Measurements from ENCODE around the gene BIK.
"Not testable (repeated sequence)": the region's sequence is repeated elsewhere in the genome, so short reads cannot be mapped to it uniquely, and the experiment has no call there.

Gene BIK

DNA sequence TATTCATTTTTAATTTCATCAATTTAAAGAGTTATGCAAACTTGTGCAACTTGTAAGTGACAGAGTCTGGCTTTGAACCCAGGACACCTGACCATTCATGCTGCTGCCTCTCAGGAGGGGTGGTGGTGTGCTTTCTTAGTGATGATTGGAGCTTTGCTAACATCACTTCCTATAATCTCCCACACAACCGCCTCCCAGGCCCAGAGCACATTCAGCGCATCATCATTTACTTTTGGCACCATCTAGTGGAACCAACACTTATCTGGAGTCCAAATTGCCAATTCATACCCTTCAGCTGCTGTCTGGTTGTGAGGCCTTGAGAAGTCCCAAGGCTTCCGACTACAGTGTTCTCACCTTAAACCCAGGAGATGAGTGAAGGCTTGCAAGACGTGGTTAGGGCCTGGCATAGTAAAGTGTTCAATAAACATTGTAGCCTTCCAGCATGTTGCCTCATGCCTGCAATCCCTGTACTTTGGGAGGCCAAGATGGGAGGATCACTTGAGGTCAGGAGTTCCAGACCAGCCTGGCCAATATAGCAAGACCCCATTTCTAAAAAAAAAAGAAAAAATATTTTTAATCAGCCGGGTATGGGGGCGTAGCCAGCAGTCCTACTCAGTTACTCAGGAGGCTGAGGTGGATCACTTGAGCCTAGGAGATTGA is 20.3 kb upstream of the BIK start:
- DNase-seq (ENCODE audit: insufficient read length) (peak; percentile 51), FAIRE-seq (peak; percentile 91)
- TF ChIP-seq TAF1 (IDR thresholded peaks at IDR 0.05; ENCODE audit: borderline replicate concordance, low read depth, low read length) (no peak), POLR2A (IDR thresholded peaks at IDR 0.05; ENCODE audit: low read depth, low read length) (no peak), POLR2AphosphoS5 (IDR thresholded peaks at IDR 0.05; ENCODE audit: low read depth, low read length) (no peak)

DNA sequence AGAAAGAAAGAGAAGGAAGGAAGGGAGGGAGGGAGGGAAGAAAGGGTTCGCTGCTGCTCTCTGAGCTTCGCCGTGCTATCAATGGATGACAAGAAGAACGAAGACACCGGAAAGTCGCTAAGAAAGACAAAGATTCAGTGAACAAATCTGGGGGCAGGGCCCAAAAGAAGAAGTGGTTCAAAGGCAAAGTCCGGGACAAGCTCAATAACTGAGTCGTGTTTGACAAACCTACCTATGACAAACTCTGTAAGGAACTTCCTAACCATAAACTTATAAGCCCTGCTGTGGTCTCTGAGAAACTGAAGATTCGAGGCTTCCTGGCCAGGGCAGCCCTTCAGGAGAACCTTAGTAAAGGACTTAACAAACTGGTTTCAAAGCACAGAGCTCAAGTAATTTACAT is 18.5 kb upstream of the BIK start:
- no peak for TF ChIP-seq TAF1 (IDR thresholded peaks at IDR 0.05; ENCODE audit: borderline replicate concordance, low read depth, low read length)
- no peak for TF ChIP-seq POLR2A (IDR thresholded peaks at IDR 0.05; ENCODE audit: low read depth, low read length)
- TF ChIP-seq POLR2AphosphoS5 (IDR thresholded peaks at IDR 0.05; ENCODE audit: low read depth, low read length), result no peak
- FAIRE-seq (no peak), DNase-seq (ENCODE audit: insufficient read length) (no peak)

DNA sequence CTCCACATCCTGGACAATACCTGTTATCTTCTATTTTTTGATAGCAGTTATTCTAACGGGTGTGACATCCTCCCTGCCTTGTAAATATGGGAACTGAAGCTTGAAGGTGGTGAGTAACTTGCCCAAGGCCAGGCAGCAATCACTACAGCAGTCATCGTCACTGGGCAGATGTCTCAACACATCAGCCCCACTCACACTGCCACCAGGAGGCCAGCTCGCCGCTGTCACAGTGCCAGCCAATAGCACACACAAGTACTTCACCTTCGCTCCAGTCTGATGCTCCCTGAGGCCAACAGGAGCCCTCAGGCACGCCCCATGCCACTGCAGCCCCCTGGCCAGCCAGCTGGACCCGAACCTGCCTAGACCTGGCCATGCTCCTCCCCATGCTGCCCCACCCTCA is 16.5 kb upstream of the BIK start:
- TF ChIP-seq POLR2AphosphoS5 (IDR thresholded peaks at IDR 0.05; ENCODE audit: low read depth, low read length) (no peak), POLR2A (IDR thresholded peaks at IDR 0.05; ENCODE audit: low read depth, low read length) (no peak), TAF1 (IDR thresholded peaks at IDR 0.05; ENCODE audit: borderline replicate concordance, low read depth, low read length) (no peak)
- DNase-seq (ENCODE audit: insufficient read length), result no peak
- peak; percentile 63 for FAIRE-seq

DNA sequence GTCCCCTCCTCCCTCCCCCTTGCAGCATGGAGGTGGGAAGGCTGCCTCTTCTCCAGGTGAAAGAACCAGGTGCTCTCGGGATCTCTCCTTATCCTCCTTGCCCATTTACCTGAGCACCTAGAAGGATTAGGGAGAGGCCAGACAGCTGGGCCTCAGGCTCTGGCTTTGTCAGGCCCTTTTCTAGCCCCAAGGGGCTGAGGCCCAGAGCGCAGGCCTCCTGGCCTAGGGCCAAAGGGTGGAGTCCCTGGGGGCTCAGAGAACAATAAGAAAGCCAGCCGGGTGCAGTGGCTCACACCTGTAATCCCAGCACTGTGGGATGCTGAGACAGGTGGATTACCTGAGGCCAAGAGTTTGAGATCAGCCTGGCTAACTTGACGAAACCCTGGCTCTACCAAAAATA is 16.0 kb upstream of the BIK start:
- TF ChIP-seq POLR2A (IDR thresholded peaks at IDR 0.05; ENCODE audit: low read depth, low read length) (no peak), TAF1 (IDR thresholded peaks at IDR 0.05; ENCODE audit: borderline replicate concordance, low read depth, low read length) (no peak), POLR2AphosphoS5 (IDR thresholded peaks at IDR 0.05; ENCODE audit: low read depth, low read length) (no peak)
- DNase-seq (ENCODE audit: insufficient read length) (no peak), FAIRE-seq (no peak)

DNA sequence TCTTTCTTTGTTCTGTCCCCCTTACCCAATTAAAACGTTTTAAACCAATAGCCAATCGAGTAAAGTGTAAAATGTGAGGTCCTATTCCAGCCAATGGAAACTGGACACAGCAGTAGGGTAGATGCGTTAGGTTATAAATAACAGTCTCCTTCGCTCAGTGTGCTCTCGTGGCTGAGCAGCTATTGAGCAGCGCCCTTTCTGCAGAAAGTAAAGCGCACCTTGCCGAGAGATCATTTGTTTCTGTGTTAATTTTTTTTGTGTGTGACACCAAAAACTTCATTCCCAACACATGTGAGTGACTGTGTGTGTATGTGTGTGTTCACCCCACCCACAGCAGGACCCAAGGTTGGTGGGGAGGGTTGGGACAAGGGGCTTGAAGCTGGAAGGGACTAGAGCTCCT is 14.1 kb upstream of the BIK start:
- FAIRE-seq (no peak), DNase-seq (ENCODE audit: insufficient read length) (no peak)
- TF ChIP-seq TAF1 (IDR thresholded peaks at IDR 0.05; ENCODE audit: borderline replicate concordance, low read depth, low read length) (no peak), POLR2A (IDR thresholded peaks at IDR 0.05; ENCODE audit: low read depth, low read length) (no peak), POLR2AphosphoS5 (IDR thresholded peaks at IDR 0.05; ENCODE audit: low read depth, low read length) (no peak)

DNA sequence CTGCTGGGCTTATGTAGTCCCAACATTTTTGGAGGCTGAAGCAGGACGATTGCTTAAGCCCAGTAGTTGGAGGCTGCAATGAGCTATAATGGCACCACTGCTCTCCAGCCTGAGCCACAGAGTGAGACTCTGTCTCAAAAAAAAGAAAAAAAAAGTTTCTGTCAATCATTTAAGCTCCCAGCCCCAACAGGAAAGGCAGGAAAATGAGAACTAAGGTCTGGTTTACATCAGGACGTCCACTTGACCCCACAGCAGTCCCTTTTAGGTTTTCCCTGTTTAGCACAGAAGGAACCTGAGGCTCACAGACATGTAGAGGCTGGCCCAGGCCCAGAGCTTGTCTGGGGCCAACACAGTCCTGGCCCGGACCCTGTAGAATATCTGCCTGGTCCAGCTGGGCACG is 12.2 kb upstream of the BIK start:
- no peak for TF ChIP-seq TAF1 (IDR thresholded peaks at IDR 0.05; ENCODE audit: borderline replicate concordance, low read depth, low read length)
- no peak for TF ChIP-seq POLR2AphosphoS5 (IDR thresholded peaks at IDR 0.05; ENCODE audit: low read depth, low read length)
- no peak for TF ChIP-seq POLR2A (IDR thresholded peaks at IDR 0.05; ENCODE audit: low read depth, low read length)
- DNase-seq (ENCODE audit: insufficient read length) (no peak), FAIRE-seq (no peak)

DNA sequence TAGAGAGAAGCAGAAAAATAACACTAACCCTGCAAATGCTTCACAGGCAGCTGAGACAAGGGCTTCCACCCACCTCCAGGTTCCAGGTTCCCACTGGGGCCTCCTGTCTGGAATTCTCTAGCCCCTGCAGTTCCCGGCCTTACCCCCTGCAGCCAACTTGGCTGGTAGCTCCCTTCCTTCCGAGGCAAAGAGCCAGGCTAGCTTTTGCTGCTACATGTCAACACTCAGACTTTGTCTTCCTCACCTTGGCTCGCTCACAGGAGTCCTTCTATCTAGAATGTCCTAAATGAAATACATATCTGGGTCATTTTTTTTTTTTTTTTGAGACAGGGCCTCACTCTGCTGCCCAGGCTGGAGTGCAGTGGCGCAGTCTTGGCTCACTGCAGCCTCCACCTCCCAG is 11.5 kb upstream of the BIK start:
- FAIRE-seq, result no peak
- no peak for DNase-seq (ENCODE audit: insufficient read length)
- TF ChIP-seq POLR2A (IDR thresholded peaks at IDR 0.05; ENCODE audit: low read depth, low read length) (no peak), TAF1 (IDR thresholded peaks at IDR 0.05; ENCODE audit: borderline replicate concordance, low read depth, low read length) (no peak), POLR2AphosphoS5 (IDR thresholded peaks at IDR 0.05; ENCODE audit: low read depth, low read length) (no peak)

DNA sequence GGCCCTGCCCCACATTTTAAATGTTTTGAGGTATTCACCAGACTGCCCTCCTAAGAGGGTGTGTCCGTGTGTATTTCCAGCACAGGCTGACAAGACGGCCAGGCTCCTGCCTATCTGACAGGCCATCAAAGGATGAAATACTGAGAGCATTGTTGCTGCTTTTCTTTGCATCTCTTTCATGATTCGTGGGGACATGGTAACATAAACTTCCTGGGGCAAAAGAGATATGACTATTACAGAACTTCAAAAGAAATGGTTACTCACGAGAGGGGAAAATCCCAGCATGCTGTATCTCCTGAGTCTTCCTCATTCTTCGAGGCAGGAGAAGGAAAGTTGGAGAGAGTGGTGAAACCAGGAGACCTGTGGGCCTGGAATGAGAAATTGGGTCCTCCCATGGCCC is 10.3 kb upstream of the BIK start:
- DNase-seq (ENCODE audit: insufficient read length) (no peak), FAIRE-seq (no peak)
- TF ChIP-seq POLR2A (IDR thresholded peaks at IDR 0.05; ENCODE audit: low read depth, low read length), result no peak
- TF ChIP-seq POLR2AphosphoS5 (IDR thresholded peaks at IDR 0.05; ENCODE audit: low read depth, low read length), result no peak
- no peak for TF ChIP-seq TAF1 (IDR thresholded peaks at IDR 0.05; ENCODE audit: borderline replicate concordance, low read depth, low read length)

DNA sequence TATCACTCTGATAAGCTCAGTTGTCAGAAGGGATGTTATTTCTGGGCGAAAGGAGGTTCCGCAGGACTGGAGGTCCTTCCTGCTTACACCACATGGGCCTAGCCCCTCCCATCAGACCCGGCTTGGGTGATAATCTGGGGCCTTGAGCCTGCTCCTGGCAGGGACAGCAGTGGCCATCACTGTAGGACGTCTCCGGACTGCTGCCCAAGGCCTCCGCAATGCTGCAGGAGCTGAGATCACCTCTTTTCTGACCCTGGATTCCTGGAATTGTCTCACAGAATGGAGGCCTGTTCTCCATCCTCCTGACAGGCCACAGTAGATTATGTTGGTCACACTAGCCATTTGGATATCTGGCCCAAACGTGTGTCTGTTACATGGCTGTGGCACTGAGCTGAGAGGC is 9.2 kb upstream of the BIK start:
- FAIRE-seq, result no peak
- DNase-seq (ENCODE audit: insufficient read length), result no peak
- TF ChIP-seq TAF1 (IDR thresholded peaks at IDR 0.05; ENCODE audit: borderline replicate concordance, low read depth, low read length) (no peak), POLR2AphosphoS5 (IDR thresholded peaks at IDR 0.05; ENCODE audit: low read depth, low read length) (no peak), POLR2A (IDR thresholded peaks at IDR 0.05; ENCODE audit: low read depth, low read length) (no peak)

DNA sequence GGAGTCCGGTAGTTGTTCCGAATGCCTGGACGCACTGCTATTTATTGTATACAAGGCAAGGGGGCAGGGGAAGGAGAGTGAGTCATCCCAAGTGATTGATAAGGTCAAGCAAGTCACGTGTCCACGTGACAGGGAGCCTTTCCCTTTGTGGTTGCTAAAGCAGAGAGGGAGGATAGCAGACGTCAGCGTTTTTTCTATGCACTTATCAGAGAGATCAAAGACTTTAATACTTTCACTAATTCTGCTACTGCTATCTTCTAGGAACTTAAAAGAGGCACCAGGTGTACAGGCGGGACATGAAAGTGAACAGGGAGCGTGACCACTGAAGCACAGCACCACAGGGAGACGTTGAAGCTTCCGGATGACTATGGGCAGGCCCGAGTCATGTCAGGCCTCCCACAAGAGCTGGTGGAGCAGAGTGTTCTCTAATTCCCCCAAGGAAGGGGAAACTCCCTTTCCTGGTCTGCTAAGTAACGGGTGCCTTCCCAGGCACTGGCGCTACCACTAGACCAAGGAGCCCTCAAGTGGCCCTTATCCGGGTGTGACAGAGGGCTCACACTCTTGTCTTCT is 6.4 kb upstream of the BIK start:
- not testable (repeated sequence) for DNase-seq (ENCODE audit: insufficient read length); FAIRE-seq

DNA sequence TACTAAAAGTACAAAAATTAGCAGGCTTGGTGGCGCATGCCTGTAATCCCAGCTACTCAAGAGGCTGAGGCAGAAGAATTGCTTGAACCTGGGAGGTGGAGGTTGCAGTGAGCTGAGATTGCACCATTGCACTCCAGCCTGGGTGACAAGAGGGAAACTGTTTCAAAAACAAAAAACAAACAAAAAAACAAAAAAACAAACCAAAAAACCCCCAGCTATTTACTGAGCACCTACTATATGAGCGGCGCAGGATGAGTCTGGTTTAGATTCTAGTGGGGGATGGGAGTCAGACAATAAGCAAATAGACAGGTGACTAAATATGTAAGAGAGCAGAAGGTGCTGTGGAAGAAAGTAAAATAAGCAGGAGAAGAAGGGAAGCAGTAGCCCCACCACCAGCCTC is 5.6 kb upstream of the BIK start:
- not testable (repeated sequence) for FAIRE-seq

DNA sequence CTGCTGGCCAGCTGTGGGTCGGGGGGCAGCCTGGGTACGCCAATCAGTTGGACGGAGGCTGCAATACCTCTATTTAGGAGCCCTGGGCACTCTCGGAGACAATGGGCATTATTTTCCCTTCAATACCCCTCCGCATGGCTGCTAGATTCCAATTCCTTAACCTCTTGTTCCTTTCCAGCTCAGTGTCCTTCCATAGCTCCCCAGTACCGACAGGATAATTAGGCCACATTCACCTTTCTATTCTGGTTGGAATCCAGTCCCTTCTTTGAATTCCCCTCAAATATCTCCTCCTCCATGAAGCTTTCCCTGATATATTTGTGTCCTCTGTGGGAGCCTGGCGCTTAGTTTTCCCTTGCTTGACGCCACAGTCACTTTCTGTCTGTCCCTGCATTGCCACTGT is 4.2 kb upstream of the BIK start:
- FAIRE-seq (no peak), DNase-seq (ENCODE audit: insufficient read length) (no peak)

More for the DNA sequence above, 5.6 kb upstream of the BIK start:
- not testable (repeated sequence) for DNase-seq (ENCODE audit: insufficient read length)

DNA sequence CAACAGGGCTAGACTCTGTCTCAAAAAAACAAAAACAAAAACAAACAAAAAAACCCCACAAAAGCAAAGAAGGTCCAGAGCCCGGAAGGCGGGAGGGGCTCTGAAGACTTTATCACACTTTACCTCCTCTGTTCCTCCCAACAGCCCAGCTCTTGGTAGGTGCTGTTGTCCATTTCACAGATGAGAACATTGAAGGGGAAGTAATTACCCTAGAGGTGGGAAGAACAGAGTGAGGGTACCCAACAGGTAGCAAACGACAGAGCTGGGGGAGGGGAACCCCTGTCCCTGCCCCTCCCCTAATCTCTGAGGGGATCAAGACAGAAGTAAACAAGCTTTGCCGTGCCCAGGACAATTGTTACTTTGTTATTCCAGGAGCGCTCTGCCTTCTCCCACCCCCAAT is 1.0 kb upstream of the BIK start:
- FAIRE-seq (no peak), DNase-seq (ENCODE audit: insufficient read length) (no peak)
- TF ChIP-seq TAF1 (IDR thresholded peaks at IDR 0.05; ENCODE audit: borderline replicate concordance, low read depth, low read length), result no peak
- no peak for TF ChIP-seq POLR2A (IDR thresholded peaks at IDR 0.05; ENCODE audit: low read depth, low read length)
- TF ChIP-seq POLR2AphosphoS5 (IDR thresholded peaks at IDR 0.05; ENCODE audit: low read depth, low read length), result no peak

More for the DNA sequence above, 4.2 kb upstream of the BIK start:
- TF ChIP-seq POLR2A (IDR thresholded peaks at IDR 0.05; ENCODE audit: low read depth, low read length) (no peak), POLR2AphosphoS5 (IDR thresholded peaks at IDR 0.05; ENCODE audit: low read depth, low read length) (no peak), TAF1 (IDR thresholded peaks at IDR 0.05; ENCODE audit: borderline replicate concordance, low read depth, low read length) (no peak)

Measured in GM12892 (cell line).